Body of pancreas (tissue), 4 donors: ENCODE measurements around the gene PRODH.

Experiments
- CTCF ChIP-seq, 7 experiments: fragments of 450-650 bp in 4 of 7; fragments of 200-600 bp in 3 of 7; sonication (generic) in 3 of 7; IDR thresholded peaks; one replicate each; pipeline ENCODE4 v1.5.1; 2016 to 2019; ENCODE audit warnings: antibody characterized with exemption in 7 of 7
- POLR2A ChIP-seq, 3 donors: fragments of 450-650 bp; IDR thresholded peaks; one replicate each; pipeline ENCODE4 v1.6.1; 2016; ENCODE audit warnings: antibody characterized with exemption in 3 of 3, mild to moderate bottlenecking in 2 of 3

- TF ChIP-seq CTCF (IDR thresholded peaks at IDR 0.05), result no peak
- TF ChIP-seq POLR2A (IDR thresholded peaks at IDR 0.05), result no peak
Observed at GRCh38 chr22:18978506-18978905, 42.4 kb upstream of the PRODH start.
